Astrocyte (in vitro differentiated cells and primary cell): ENCODE measurements around the gene CDC37L1. TPM values are rescaled to one million over a fixed set of nuclear protein-coding genes. Genes with fewer than 3 reads are reported as not detected.

ENCODE experiments used
- DNase-seq: peaks from one replicate; pipeline ENCODE4 v3.0.0-alpha.2; 2010; ENCODE audit warnings: low read depth
- FAIRE-seq: peaks from 2 replicates; lab custom pipeline; 2011; peaks lifted over from hg19 to GRCh38; lab: Jason Lieb, UNC
- H2AFZ ChIP-seq: 2 replicates; pipeline ENCODE4 v1.6.0; 2012; ENCODE audit warnings: low read depth, low read length, inconsistent platforms
- H3K27ac ChIP-seq: 2 replicates; pipeline ENCODE4 v1.5.1; 2011; ENCODE audit warnings: low read depth, low read length, inconsistent platforms
- H3K27me3 ChIP-seq: 2 replicates; pipeline ENCODE4 v1.6.0; 2011; ENCODE audit warnings: low read length, inconsistent platforms; ENCODE audit not compliant: insufficient read depth
- H3K36me3 ChIP-seq: 2 replicates; pipeline ENCODE4 v1.5.1; 2011; ENCODE audit warnings: low read length, inconsistent platforms; ENCODE audit not compliant: insufficient read depth
- H3K4me1 ChIP-seq: 2 replicates; pipeline ENCODE4 v1.5.1; 2011; ENCODE audit warnings: low read length, inconsistent platforms; ENCODE audit not compliant: insufficient read depth
- H3K4me2 ChIP-seq: 2 replicates; pipeline ENCODE4 v1.6.0; 2012; ENCODE audit warnings: low read length, inconsistent platforms
- H3K4me3 ChIP-seq: 2 replicates; pipeline ENCODE4 v1.5.1; 2011; ENCODE audit warnings: low read depth, mild to moderate bottlenecking, low read length, inconsistent platforms; ENCODE audit not compliant: insufficient read depth
- H3K79me2 ChIP-seq: 2 replicates; pipeline ENCODE4 v1.6.0; 2012; ENCODE audit warnings: mild to moderate bottlenecking, low read length, inconsistent platforms; ENCODE audit not compliant: insufficient read depth
- H3K9ac ChIP-seq: 2 replicates; pipeline ENCODE4 v1.6.0; 2012; ENCODE audit warnings: mild to moderate bottlenecking, low read length, inconsistent platforms
- H3K9me3 ChIP-seq: 2 replicates; pipeline ENCODE4 v1.5.1; 2012; ENCODE audit warnings: low read depth, mild to moderate bottlenecking, low read length, inconsistent platforms; ENCODE audit not compliant: insufficient read depth
- H4K20me1 ChIP-seq: 2 replicates; pipeline ENCODE4 v1.6.0; 2012; ENCODE audit warnings: low read length, inconsistent platforms; ENCODE audit not compliant: insufficient read depth
- H3K27ac Mint-ChIP-seq: one replicate; pipeline ENCODE4 v1.8.0; 2021; ENCODE audit warnings: mild to moderate bottlenecking, mixed read lengths; ENCODE audit not compliant: unreplicated experiment
- H3K27me3 Mint-ChIP-seq: one replicate; pipeline ENCODE4 v1.8.0; 2021; ENCODE audit warnings: low read depth, mixed read lengths; ENCODE audit not compliant: unreplicated experiment
- H3K36me3 Mint-ChIP-seq: one replicate; pipeline ENCODE4 v1.8.0; 2021; ENCODE audit warnings: low read depth, mixed read lengths; ENCODE audit not compliant: unreplicated experiment
- H3K4me1 Mint-ChIP-seq: one replicate; pipeline ENCODE4 v1.8.0; 2021; ENCODE audit warnings: low read depth, mixed read lengths; ENCODE audit not compliant: unreplicated experiment
- H3K4me3 Mint-ChIP-seq: one replicate; pipeline ENCODE4 v1.8.0; 2021; ENCODE audit warnings: mild to moderate bottlenecking, moderate library complexity, mixed read lengths; ENCODE audit not compliant: unreplicated experiment
- H3K9me3 Mint-ChIP-seq: one replicate; pipeline ENCODE4 v1.8.0; 2021; ENCODE audit warnings: mild to moderate bottlenecking, mixed read lengths; ENCODE audit not compliant: unreplicated experiment
- EZH2 ChIP-seq: IDR thresholded peaks from 2 replicates; pipeline ENCODE4 v1.6.1; 2012; ENCODE audit warnings: mild to moderate bottlenecking, low read length, inconsistent platforms; ENCODE audit not compliant: insufficient read depth
- total RNA-seq: library from RNA; stranded (reverse); gene quantifications from 2 replicates; pipeline ENCODE4 v1.2.1, GENCODE V29; 2021
- TF ChIP-seq, protein P1 (sequence below): IDR thresholded peaks from 2 replicates; pipeline ENCODE4 v1.5.1; 2011; ENCODE audit warnings: low read depth, mild to moderate bottlenecking, inconsistent platforms, low read length, moderate library complexity; ENCODE audit not compliant: insufficient read depth

CDC37L1 gene
- total RNA-seq, 1 donor from 2014 or later, result 16.1 TPM

DNA sequence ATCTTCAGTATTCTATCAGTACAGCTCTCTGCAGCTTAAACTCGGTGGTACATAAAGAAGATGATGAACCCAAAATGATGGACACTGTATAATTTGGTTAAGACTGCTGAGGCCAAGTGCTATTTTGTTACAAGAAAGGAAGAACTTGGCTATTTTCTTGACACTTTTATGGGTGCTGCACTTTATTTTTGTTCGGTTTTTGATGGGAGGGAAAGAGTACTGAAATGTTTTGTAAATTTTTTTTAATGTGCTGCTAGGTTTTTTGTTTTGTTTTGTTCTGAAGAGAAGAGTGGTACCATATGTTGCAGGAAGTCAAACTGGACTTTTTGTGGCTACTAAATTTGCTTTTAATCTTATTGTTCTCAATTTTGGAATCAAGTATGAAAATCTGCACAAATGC is 26.7 kb downstream of the CDC37L1 start:
- no peaks in the 10 kb centered on the region for H3K9me3 Mint-ChIP-seq
- no peak overlapping the region for H2AFZ ChIP-seq
- H3K9me3 ChIP-seq, result no peaks in the 10 kb centered on the region
- no peak overlapping the region for H3K4me3 ChIP-seq
- no peaks in the 10 kb centered on the region for H3K79me2 ChIP-seq
- no peak overlapping the region for H3K4me3 Mint-ChIP-seq
- peaks cover 16% of the 10 kb centered on the region for H3K36me3 ChIP-seq
- H3K36me3 Mint-ChIP-seq, result peaks cover 4% of the 10 kb centered on the region
- no peak for FAIRE-seq
- H3K27ac Mint-ChIP-seq, result no peak overlapping the region
- no peak overlapping the region for H3K9ac ChIP-seq
- no peaks in the 10 kb centered on the region for H4K20me1 ChIP-seq
- no peak for TF ChIP-seq EZH2
- TF ChIP-seq, protein P1, sequence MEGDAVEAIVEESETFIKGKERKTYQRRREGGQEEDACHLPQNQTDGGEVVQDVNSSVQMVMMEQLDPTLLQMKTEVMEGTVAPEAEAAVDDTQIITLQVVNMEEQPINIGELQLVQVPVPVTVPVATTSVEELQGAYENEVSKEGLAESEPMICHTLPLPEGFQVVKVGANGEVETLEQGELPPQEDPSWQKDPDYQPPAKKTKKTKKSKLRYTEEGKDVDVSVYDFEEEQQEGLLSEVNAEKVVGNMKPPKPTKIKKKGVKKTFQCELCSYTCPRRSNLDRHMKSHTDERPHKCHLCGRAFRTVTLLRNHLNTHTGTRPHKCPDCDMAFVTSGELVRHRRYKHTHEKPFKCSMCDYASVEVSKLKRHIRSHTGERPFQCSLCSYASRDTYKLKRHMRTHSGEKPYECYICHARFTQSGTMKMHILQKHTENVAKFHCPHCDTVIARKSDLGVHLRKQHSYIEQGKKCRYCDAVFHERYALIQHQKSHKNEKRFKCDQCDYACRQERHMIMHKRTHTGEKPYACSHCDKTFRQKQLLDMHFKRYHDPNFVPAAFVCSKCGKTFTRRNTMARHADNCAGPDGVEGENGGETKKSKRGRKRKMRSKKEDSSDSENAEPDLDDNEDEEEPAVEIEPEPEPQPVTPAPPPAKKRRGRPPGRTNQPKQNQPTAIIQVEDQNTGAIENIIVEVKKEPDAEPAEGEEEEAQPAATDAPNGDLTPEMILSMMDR, result no peak
- no peaks in the 10 kb centered on the region for H3K4me1 Mint-ChIP-seq
- DNase-seq, result no peak
- no peak overlapping the region for H3K4me2 ChIP-seq
- no peak overlapping the region for H3K27ac ChIP-seq
- no peaks in the 10 kb centered on the region for H3K4me1 ChIP-seq
- no peaks in the 10 kb centered on the region for H3K27me3 ChIP-seq
- H3K27me3 Mint-ChIP-seq, result no peaks in the 10 kb centered on the region

DNA sequence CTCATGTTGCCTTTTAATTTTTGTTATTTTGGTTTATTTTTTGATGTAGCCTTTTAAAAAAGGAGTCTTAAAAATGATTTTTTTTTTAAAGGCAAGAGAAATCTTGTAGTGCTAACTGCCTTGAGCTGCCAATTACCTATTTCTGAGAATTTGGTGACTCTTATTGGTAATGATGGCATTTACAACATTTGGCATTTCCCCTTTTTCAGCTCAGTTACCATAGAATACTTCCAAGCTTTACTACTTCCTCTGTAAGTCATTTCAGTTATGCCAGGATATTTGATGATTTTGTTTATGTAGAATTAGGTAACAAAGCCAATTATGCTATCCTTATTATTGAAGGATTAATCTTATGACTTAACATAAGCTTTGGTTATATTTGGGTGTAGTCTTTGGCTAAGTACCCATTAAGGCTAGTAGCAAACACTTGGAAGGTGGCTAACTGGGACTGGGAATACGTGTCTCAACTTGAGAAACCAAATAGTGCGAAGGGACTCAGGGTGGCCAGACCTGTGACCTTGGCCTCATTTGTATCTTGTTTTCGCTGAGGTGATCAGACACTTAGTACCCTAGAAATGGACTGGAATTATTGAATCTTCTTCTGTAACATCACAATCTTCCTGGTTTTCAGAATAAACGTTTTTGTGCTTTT is 27.7 kb downstream of the CDC37L1 start:
- peaks cover 12% of the 10 kb centered on the region for H3K36me3 ChIP-seq
- H3K27ac Mint-ChIP-seq, result no peak overlapping the region
- FAIRE-seq (no peak), DNase-seq (no peak)
- H3K4me3 Mint-ChIP-seq, result no peak overlapping the region
- H3K27ac ChIP-seq, result no peak overlapping the region
- no peak overlapping the region for H3K4me2 ChIP-seq
- TF ChIP-seq EZH2, result no peak
- TF ChIP-seq, protein P1, result no peak
- H3K9me3 ChIP-seq, result no peaks in the 10 kb centered on the region
- H4K20me1 ChIP-seq, result no peaks in the 10 kb centered on the region
- no peak overlapping the region for H3K9ac ChIP-seq
- H3K4me3 ChIP-seq, result no peak overlapping the region
- H2AFZ ChIP-seq, result no peak overlapping the region
- no peaks in the 10 kb centered on the region for H3K4me1 ChIP-seq
- H3K4me1 Mint-ChIP-seq, result no peaks in the 10 kb centered on the region
- H3K36me3 Mint-ChIP-seq, result peaks cover 4% of the 10 kb centered on the region
- no peaks in the 10 kb centered on the region for H3K79me2 ChIP-seq
- no peaks in the 10 kb centered on the region for H3K27me3 ChIP-seq
- no peaks in the 10 kb centered on the region for H3K27me3 Mint-ChIP-seq
- no peaks in the 10 kb centered on the region for H3K9me3 Mint-ChIP-seq

DNA sequence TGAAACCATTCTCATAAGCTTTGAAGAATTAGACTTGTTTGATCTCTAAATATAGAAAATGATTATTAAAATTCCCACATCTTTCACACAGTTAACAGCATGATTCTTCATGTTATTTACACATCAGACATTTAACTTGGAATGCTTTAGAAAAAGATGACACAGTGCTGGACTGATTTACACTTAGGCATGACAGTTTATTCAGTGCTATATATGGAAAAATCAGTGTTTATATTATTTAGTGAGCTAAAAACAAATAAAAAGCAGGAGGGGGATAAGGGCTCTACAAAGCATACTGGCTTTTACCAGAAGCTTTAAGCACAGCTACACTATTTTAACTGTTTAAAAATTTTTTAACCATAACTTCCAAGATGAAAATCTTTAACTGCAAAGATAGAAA is 30.0 kb downstream of the CDC37L1 start:
- Histone ChIP-seq H2AFZ (no peak overlapping the region), H3K79me2 (no peaks in the 10 kb centered on the region), H3K4me3 (no peak overlapping the region), H3K4me1 (no peaks in the 10 kb centered on the region), H3K36me3 (peaks cover 8% of the 10 kb centered on the region), H3K27me3 (no peaks in the 10 kb centered on the region), H3K9me3 (no peaks in the 10 kb centered on the region), H3K27ac (no peak overlapping the region), H3K4me2 (no peak overlapping the region), H3K9ac (no peak overlapping the region), H4K20me1 (peaks cover 6% of the 10 kb centered on the region)
- H3K27ac Mint-ChIP-seq, result no peak overlapping the region
- TF ChIP-seq, protein P1, result no peak
- TF ChIP-seq EZH2, result no peak
- no peak overlapping the region for H3K4me3 Mint-ChIP-seq
- H3K27me3 Mint-ChIP-seq, result no peaks in the 10 kb centered on the region
- H3K36me3 Mint-ChIP-seq, result peaks cover 4% of the 10 kb centered on the region
- FAIRE-seq (no peak), DNase-seq (no peak)
- H3K4me1 Mint-ChIP-seq, result no peaks in the 10 kb centered on the region
- no peaks in the 10 kb centered on the region for H3K9me3 Mint-ChIP-seq
